GM21576 (cell line): Measurements from ENCODE around the gene DMAP1.

Experiments
- ATAC-seq: cut with Tn5 transposase; IDR thresholded peaks from one replicate; pipeline ENCODE4 v1.9.1; 2021; ENCODE audit warnings: mild to moderate bottlenecking, moderate library complexity; ENCODE audit not compliant: unreplicated experiment

DMAP1 gene

DNA sequence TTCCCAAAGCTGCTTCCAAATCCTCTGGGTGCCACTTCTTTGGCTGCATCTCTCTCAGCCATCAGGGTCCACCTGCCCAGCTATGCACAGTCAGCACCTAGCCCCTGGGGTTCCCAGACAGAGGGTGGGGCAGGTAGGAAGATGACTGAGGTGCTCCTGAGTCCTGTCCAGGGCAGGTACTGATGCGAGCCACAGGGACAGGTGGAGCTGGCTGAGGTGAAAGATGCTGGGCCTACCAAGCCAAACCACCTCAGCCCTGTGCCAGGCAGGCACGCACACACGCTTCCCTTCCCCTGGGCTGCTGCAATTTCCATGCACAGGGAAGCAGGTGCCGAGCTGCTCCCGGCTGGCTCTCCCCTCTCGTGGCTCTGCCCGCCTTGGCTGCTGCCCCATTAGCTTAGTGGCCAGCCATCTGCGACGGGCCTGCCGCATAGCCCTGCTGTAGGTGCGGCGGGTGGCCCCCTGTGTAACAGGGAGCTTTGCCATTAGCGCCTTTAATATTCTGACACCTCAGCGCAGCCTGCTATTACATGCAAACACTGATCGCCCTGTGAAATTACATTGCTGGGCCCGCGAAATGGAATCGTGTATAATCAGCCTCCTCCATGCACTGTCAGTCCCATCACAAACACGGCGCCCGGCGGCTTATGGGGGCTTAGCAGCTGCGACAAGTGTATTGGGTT lies 38.9 kb downstream of the DMAP1 start:
- no peak for ATAC-seq

DNA sequence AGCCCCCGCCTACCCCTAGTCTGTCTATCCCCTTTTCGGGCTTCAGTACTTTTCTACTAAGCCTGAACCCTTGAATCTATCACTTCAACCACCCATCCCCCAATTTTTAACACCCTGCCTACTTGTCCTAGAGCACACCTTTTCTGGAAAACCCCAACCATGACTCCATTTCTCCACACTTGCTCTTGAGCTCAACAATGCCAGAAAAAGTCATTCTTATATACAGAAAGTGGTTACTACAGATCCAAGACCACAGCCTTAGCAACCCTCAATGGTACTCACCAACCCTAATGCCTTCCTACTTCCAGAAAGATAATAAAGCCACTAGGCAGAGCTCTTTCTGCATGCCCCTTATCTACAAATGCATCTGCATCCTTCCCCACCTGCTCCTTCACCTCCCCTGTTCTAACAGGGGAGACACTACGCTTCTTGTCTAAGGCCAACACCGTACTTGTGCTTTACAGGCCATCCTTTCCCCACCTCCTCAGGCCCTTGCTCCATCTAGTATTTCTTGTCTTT lies 41.2 kb downstream of the DMAP1 start:
- ATAC-seq, result no peak

DNA sequence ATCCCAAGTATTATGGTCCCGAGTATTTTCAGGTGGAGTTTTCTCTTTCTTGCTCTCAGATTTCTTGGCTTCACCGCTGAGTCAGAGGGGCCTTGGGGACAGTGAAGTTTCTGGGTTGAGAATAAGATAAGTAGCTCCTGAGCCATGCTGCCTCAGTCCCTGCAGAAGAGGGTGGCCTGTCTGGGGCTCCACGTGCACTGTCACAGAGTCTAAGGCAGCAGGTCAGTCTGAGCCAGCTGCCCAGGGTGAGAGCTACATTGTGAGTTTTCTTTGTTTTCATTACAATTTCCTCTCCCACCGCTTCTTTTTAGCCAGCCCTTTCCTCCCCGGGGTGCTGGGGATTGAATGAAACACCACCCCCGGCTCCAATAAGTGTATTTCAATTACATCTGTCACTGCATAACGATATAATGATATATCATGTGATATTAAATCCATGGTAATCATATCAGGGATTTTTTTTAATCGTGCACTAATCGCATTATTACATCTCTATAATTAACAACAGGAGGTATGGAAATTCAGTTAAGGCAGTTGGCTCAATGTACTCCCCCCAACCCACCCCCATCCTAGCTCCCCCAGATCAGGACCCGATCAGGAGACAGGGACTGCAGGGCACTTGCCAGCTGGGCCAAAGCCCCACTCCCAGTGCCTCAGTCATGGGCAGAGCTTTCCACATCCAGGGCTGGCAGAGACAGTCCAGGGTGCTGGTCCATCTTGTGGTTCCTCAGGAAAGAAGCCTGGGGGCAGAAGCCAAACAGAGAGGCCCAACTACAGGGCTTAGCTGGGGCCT lies 43.7 kb downstream of the DMAP1 start:
- no peak for ATAC-seq

DNA sequence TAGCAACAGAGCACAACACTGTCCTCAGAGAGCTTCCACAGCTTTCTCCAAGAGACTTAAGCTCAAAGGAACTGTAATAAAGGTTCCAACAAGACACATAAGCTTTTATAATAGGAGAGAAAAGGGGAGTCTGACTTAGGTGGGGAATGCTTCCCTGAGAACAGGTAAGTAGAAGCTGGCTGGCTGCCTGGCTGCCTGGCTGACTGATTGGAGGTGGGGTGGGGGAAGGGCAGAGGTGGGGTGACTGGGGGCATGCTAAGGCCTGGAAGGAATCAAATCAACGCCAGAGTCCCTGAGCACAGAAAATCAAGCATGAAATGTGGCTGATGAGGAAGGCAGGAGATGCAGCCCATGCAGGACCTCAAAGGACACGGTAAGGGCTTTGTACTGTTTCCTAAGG lies 45.8 kb downstream of the DMAP1 start:
- ATAC-seq, result no peak

DNA sequence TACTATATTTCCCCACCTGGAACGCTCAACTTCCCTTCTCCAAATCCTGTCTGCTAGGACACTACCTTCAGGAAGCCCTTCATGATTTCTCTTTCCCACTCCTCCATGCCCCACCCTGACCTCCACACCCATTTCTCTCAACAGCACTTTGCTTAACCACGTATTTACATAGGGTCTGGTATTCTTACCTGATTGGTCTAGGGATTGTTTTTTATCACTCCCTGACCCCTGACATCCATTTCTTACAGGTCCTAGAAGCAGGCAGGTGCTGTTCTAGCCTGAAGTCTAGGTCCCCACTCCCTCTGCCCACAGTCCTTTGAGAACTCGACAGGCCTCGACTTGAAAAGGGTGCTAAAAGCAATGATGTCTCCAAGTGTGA lies 47.5 kb downstream of the DMAP1 start:
- ATAC-seq, result no peak

DNA sequence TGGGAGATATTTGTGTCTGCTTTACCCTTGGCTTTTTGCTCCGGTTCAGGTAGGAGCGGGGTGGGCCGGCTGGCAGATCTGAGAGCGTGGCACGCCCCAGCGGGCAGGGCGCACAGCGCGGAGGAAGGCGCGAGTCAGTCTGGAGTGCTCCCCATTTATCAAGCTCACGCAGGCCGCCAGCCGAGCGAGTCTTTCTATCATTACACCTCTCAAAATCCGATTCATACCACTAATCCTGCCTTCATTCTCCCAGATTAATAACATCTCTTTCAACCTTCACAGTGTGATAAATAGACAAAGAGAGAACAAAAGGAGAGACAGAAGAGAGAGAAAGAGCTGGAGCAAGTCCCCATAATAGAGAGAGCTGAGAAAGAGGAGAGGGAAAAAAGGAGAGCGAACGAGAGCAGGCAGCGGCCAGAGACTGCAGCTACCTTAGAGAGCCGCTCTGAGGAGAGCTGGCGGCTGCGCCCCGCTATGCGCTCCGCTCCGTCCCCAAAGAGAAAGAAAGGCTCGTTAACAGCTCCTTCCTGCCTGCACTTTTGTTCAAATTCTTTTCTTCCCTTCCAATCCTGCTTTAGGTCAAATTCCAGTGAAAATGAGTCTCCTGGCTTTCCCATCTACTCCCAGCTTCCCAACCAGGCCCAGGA lies 48.0 kb downstream of the DMAP1 start:
- no peak for ATAC-seq

DNA sequence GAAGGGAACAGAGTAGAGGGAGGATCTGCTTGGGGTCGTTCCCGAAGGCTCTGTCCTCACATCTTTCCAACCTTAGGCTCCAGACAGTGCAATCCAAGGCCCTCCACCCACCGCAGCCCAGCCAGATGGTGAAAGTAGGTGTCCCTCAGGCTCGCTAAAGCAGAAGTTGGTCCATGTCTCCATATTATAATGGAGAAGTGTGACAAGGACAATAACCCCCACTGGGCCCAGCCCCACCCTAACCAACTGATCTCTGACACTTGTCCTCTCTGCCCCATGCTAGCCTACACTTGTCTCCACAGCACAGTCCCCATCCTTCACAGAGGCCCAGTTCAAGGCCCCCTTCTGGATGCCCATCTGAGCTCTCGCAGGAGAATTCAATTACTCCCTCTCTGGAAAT lies 48.7 kb downstream of the DMAP1 start:
- ATAC-seq, result no peak

DNA sequence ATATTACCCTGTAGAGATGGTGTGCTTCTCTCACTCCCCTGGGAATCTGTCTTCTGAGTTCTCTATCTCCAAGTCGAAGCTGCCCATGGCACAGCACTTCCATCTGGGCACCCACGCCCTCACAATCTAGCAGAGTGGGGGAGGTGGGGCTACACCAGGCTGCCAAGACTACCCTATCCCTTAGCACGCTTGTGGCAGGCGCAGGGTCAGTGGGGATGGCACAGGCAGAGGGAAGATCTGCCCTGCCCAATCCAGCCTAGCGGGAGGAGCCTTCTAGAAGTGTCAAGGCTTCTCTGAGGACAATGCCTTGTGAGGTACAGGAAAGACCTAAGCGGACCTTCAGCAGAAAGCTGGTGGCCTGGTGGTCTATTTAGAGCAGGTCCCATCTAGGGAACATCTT lies 49.1 kb downstream of the DMAP1 start:
- no peak for ATAC-seq

DNA sequence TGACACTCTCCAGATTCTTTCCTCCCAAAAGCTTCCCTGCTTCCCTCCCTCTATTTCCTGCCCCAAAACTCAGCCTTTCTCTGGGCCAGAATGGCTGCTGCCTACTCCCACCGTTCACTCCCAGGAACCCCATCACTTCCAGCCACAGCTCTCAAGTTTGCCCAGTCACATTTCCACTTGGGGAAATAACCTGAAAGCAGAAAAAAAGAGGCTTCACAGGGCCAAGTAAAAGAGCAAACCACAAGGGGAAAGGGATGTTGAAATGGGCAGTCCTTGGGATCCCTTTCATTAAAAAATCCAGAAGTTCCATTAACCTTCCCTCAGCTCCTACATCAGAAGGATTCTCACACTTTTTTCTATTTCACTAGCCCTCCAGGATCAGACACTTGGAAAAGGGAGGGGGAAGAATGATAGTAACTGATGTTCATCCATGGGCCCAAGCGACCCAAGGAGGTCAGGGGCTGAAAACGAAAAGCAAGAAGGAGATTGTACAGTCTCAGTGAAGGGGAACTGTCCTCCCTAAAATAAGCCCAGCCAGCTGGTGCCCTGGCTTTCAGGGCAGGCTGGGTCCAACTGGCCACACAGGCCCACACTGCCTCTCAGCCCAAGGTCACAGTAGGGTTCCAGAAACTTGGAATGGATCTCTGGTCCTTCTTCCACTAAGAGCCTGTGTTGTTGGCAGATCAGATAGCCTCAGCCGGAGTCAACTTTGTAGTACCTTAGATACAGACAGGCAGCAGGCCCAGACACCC lies 49.7 kb downstream of the DMAP1 start:
- ATAC-seq, result no peak

DNA sequence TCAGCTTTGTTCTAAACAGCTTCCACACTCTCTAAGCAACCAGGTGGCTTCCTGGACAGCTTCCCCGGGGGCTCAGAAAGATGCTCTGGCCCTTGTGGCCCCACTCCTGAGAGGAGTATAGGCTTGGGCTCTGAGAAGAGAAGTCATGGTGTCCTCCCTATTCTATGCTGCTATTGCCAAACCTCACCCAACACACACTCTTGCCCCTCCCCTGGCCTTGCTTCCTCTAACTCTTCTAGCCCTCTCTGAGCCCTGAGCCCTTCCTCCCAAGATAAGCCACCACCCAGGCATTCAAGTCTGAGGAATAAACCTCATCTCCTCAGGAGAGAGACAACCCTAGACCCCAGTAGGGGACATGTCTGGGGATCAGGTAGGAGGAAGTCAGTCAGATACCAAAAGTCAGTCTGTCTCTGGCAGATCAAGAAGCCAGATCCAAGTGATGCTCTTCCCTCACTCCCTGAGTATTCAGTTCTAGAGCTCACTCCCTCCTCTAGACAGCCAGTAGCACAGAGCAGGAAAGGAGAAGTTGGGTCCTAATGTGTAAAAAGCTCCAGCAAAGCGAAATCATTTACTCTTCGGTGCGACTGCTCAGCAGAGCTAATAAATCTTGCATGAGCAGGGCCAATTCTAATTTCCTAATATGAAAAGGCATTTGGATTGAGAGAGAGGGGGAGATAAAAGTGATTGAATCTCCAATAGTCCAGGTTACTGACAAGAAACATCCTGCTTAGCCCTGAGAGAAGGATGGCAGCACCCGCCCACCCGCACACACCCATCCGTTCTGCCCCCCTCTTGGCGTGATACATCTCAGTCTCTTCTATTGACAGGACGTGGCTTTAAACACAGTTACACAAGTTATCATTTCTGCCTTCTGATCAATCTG lies 50.5 kb downstream of the DMAP1 start:
- no peak for ATAC-seq

DNA sequence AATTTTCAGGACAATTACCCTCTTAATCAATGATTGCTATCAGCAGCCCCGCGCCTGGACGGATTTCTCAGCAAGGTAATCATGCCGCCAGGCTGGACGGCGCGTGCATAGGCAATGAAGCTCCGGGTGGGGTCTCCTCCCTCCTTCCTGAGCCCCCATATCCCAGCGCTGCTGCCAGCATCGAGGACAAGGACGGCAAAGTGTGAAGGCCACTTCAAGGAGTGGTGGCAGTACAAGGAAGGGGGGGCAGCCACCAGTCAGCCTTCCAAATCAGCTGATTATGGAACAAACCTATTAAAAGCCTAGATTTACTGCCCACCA lies 51.1 kb downstream of the DMAP1 start:
- no peak for ATAC-seq

DNA sequence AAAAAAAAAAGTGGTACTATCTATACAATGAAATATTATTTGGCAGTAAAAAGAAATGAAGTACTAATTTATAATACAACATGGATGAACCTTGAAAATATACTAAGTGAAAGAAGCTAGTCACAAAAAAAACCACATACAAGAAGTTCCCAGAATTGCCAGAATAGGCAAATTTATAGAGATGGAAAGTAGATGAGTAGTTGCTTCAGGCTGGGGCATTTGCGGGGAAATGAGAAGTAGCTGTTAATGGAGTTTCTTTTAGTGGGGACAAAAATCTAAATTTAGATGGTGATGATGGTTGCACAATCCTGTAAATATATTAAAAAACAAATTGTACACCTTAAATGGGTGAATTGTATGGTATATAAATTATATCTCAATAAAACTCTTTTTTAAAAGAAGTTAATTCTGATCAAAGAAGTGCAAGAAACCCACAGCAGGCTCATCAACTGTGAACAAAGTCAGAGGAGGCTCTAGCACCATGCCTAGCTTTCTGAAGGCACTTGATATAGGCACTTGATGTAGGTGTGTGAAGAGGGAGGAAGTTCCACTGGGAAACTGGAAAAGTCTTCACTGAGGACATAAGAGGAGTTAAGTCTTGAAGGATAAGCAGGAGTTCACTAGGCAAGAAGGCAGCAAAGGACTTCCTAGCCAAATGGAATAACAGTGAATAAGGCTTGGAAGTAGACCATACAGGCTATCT lies 52.5 kb downstream of the DMAP1 start:
- no peak for ATAC-seq

DNA sequence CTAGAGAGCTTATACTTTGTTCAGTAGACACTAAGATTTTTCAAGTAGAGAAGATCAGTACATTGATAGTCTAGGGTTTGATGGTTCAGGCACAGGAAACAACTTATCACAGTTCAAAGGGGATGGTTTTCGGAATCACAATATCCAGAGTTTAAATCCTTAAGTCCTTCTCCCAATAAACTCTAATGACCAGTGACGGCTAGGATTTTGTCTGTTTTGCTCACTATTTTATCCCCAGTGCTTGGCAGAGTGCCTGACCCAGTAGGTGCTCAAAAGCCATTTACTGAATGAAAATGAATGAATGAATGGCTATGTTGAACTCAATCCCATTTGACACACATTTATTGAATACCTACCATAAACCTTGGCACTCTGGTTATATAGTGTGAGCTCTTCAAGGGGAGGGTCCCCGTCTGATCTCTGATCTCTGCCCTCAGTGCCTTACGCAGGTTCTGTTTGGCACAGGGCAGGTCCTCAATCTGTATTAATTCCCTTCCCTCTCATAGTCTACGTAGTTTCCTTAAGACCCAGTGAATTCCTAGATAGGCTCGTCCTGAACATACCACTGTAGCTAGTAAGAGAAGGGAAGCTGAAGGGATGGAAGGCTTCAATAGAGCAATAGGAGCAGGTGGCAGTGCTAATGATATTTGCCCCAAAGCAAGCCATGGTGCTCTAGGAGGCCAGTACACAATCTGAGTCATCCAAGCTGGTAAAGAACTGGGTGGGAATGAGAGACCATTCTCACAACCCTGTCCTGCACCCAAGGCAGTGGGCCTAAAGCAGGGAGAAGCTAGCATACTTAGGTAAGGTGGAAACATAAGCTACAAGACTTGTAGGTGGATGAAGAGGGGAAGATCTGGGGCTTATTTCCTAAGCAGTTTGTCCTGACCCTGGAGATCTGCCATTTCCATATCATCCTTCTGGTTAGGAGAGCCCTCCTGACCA lies 53.4 kb downstream of the DMAP1 start:
- ATAC-seq, result no peak

DNA sequence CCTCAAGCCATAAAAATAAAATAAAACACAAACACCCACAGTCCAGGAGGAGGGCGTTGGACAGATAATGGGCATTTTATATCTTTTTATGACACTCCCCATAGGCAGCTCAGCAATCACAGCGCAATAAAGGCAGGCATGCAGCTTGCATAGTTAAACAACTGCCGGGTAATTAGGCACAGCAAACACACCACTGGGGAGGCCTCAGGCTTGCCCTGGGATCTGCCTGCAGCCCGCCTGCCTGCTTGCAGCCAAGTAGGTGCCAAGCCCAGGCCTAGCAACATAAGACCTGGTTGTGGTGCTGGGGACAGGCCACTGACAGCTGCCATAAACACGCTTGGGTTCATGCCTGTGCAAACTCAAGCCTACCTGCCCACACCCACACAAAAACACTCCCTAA lies 54.2 kb downstream of the DMAP1 start:
- ATAC-seq, result no peak

DNA sequence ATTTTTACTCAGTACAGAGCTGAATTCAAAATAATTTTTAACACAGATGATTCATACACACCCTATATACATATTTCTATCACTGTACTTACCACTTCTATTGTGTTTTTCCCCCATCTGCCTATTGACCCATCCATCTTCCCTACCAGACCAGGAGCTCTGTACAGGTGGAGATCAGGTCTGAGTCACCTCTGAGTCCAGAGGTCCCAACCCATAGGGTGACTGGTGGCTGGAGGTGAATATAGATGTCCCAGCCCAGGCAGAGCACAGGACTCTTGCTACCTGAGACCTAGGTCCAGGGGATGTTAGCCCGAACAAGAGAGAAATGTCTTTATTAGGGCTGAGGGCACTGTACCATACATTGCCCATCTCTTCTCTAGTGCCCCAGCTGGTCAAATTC lies 54.8 kb downstream of the DMAP1 start:
- ATAC-seq, result no peak
